Brain microvascular endothelial cell (primary cell): ENCODE data around the gene CRPPA.

ENCODE experiments used
- DNase-seq: peaks from one replicate; pipeline ENCODE4 v3.0.0-alpha.2; 2020
- H3K27ac ChIP-seq: fragments of 250-450 bp; sonication (Bioruptor Pico); 2 replicates; pipeline ENCODE4 v1.5.1; 2020; ENCODE audit warnings: mild to moderate bottlenecking, moderate library complexity
- H3K27me3 ChIP-seq: fragments of 250-450 bp; sonication (Bioruptor Pico); replicated peaks from 2 replicates; pipeline ENCODE4 v1.5.1; 2020; ENCODE audit warnings: mild to moderate bottlenecking
- H3K36me3 ChIP-seq: fragments of 250-450 bp; sonication (Bioruptor Pico); replicated peaks from 2 replicates; pipeline ENCODE4 v1.5.1; 2020; ENCODE audit warnings: mild to moderate bottlenecking
- H3K4me3 ChIP-seq: 2 replicates; pipeline ENCODE4 v1.5.1; 2011; ENCODE audit warnings: low read depth, mild to moderate bottlenecking, control low read depth, low read length, moderate library complexity
- CTCF ChIP-seq: IDR thresholded peaks from 2 replicates; pipeline ENCODE4 v1.5.1; 2011; ENCODE audit warnings: low read depth, mild to moderate bottlenecking, moderate library complexity, low read length, control low read depth, inconsistent platforms; ENCODE audit errors: missing control alignments
- in situ Hi-C: cut with HindIII; loops from 2 replicates; pipeline ENCODE4 v1.10.0; 2017; ENCODE audit warnings: low sequenced_read_pairs, low pct_ligation_motif_present

The CRPPA gene

GRCh38 chr7:16421333-16422102 is at the start of gene CRPPA:
Gene CRPPA, minus strand, starts transcription at chr7:16421538. Its CDS starts 216 bp downstream, at chr7:16421322.
- H3K36me3 ChIP-seq: no peaks in the 10 kb centered on the region
- in situ Hi-C loops: no loop called here
- TF ChIP-seq CTCF: no peak
- H3K27me3 ChIP-seq: no peaks in the 10 kb centered on the region
- H3K4me3 ChIP-seq: peak within 1 kb of the TSS; percentile 66
- peak within 1 kb of the TSS; percentile 86 for H3K27ac ChIP-seq
- no peak for DNase-seq

- DNase-seq: no peak
- in situ Hi-C loops: no loop called here
- H3K4me3 ChIP-seq: peak within 1 kb of the TSS; percentile 41
These were observed 44.4 kb upstream of the CRPPA start, which contains the start of gene SOSTDC1 for GRCh38 chr7:16465469-16466361. Gene SOSTDC1, minus strand, starts transcription at chr7:16465738. Its CDS starts 70 bp downstream, at chr7:16465668.

GRCh38 chr7:16463949-16464715 is 42.8 kb upstream of the CRPPA start:
- no peaks in the 10 kb centered on the region for H3K36me3 ChIP-seq
- H3K4me3 ChIP-seq: no peak overlapping the region
- in situ Hi-C loops: no loop called here

More at GRCh38 chr7:16465469-16466361, 44.4 kb upstream of the CRPPA start, which contains the start of gene SOSTDC1:
- Histone ChIP-seq H3K27ac (no peak within 1 kb of the TSS), H3K27me3 (no peaks in the 10 kb centered on the region), H3K36me3 (no peaks in the 10 kb centered on the region)
- no peak for TF ChIP-seq CTCF

GRCh38 chr7:16463520-16463919 is 42.2 kb upstream of the CRPPA start:
- Histone ChIP-seq H3K27ac (no peak overlapping the region), H3K27me3 (no peaks in the 10 kb centered on the region), H3K4me3 (no peak overlapping the region), H3K36me3 (no peaks in the 10 kb centered on the region)
- TF ChIP-seq CTCF: no peak
- no peak for DNase-seq
- in situ Hi-C loops: no loop called here

More at GRCh38 chr7:16463949-16464715, 42.8 kb upstream of the CRPPA start:
- no peaks in the 10 kb centered on the region for H3K27me3 ChIP-seq
- DNase-seq: no peak
- H3K27ac ChIP-seq: no peak overlapping the region
- no peak for TF ChIP-seq CTCF

- Histone ChIP-seq H3K4me3 (no peak overlapping the region), H3K36me3 (no peaks in the 10 kb centered on the region), H3K27ac (no peak overlapping the region), H3K27me3 (no peaks in the 10 kb centered on the region)
- no peak for TF ChIP-seq CTCF
- in situ Hi-C loops: no loop called here
- no peak for DNase-seq
These were observed 41.1 kb upstream of the CRPPA start for GRCh38 chr7:16462431-16462889.
